GM21381 (cell line): ENCODE measurements around the gene GJB4.
"Not testable (repeated sequence)": the region's sequence is repeated elsewhere in the genome, so short reads cannot be mapped to it uniquely, and the experiment has no call there.

Source experiments
- ATAC-seq: cut with Tn5 transposase; IDR thresholded peaks from one replicate; pipeline ENCODE4 v1.9.1; 2021; ENCODE audit warnings: mild to moderate bottlenecking, moderate library complexity; ENCODE audit not compliant: unreplicated experiment

Gene GJB4

DNA sequence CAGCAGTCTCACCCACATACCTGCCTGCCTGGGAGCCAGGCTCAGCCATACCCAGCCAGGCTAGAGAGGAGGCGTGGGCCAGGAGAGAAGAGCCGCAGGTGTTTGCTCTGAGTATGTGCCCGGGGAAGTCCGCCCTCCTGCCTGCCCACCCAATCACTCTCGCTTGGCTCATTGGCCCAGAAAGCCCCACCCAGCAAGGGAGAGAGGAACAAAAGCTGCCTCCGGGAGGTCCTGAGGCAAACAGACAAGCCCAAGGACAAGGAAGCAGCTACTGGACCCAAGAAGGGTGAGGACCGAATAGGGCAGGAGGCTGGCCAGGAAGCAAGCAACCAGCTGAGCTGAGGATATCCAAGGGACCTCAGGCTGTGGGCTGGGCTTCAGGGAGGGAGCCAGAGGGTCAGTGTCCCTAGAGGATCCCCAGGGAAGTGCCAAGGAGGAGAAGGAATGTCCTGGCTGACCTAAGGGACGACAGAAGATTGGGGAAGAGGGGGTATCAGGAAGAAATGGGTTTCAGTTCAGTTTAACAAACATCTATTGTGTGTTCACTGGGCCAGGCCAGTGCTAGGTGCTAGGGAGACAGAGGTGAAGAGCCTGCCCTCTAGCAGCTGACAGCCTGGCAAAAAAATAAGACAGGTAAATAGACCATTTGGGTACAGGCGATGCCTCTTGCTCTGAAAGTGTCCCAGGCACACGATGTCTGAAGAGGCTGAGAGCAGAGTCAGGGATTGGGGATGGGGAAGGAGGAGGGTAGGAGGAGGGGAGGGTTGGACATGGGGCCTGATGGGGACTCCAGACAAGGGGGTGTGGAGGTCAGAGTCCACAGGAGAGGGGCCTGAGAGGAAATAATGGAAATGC, at the start of gene GJB4:
Gene GJB4 (plus strand): TSS at position 238 of the 855 bp plus-strand sequence. CDS start 1,515 bp downstream, outside the sequence.
- no peak for ATAC-seq

DNA sequence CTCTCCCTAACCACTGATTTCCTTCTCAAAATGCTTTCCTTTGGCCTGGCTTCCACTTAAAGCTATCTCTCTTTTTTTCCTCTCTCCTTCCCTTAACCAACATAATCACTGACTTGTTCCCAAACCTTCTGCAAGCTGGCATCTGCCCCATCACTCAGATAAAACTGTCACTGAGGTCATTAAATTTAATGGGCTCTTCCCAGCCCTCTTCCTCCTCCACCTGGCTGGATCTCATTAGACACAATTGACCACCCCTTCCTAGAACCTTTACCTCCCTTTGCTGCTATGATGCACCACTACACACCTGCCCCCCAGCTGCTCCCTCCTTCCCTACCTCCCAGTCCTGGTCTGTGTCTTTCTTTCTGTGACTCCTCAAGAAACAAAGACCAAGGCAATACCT, 48.7 kb upstream of the GJB4 start:
- ATAC-seq = no peak

DNA sequence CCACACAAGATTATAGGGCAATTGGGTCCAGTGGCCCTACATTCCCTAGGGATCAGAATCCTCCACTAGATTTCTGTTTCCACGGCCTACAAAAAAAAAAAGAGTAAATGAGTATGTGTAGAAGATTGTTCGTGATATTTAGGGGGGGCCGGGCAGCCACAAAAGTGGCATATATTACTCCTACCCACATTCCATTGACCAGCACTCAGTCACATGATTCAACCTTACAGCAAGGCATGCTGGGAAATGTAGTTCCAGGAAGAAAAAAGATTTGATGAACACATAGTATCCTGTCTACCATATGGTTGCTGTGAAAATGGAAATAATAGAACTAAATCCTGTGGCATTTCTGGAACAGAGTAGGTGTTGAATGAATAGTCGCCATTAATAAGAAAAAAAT, 48.1 kb upstream of the GJB4 start:
- no peak for ATAC-seq

DNA sequence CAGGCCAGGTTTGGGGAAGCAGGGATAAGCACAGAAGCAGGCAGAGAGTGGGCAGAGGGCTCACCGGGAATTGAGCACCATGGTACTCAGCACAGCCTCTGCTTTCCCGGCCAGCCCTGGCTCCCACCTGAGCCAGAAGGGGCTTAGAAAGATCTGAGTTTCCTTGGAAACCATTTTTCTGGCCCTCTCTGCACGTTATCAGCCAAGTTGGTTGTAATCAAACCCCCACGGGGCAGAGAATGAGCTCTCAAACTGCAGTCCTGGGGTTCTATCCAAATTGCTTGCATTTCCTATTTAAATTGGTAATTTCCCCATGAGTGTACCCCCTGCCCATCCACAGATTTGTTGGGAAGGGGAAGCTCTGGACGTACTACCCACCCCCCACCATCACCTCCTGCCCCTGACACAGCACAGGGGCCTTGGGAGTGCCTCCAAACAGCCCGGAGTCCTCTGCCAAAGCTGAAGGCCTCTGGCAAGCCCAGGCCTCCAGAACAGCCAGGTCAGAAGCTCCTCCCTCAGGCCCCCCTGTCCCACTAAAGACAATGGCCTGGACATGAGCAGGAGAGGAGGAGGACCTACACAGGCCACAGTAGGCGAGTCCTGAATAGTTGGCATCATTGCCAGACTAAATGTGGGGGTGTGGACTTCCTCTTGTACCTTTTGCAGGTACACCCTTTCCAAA, 47.4 kb upstream of the GJB4 start:
- no peak for ATAC-seq

DNA sequence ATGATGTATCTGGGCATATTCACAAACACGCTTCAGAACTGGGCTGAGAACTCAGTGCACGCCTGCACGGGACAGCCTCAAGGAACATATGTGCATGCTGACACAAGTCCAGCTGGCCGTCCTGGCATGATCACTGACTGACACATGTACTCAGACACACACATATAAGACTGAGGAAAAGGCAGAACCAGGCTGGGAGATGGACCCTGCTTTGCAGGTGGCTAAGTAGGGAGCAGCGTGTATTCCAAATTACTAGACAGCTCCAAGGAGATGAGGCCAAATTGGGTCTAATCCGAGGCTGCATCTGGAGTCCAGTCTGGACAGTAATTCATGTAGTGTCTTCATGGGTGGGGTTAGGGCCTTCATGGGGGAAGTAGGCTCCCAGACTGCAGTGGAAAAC, 46.1 kb upstream of the GJB4 start:
- ATAC-seq = no peak

DNA sequence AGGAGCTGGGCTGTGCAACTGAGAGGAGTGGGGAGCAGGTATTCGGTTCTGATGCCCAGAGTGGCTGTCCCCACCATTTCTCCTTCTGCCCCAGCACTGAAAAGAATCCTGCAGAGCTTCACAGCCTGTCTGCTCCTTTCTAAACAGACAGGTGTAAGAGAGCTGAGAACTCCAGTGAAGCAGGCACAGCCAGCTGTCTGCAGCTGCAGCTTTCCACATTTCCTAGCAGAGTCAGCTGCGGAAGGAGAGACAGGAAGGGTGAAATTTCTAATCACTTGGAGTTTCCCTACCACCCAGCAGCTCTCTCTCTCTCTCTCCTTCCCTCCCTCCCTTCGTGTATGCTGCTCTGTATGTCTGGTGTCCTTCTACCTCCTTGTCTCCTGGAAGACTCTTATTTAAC, 45.2 kb upstream of the GJB4 start:
- no peak for ATAC-seq

DNA sequence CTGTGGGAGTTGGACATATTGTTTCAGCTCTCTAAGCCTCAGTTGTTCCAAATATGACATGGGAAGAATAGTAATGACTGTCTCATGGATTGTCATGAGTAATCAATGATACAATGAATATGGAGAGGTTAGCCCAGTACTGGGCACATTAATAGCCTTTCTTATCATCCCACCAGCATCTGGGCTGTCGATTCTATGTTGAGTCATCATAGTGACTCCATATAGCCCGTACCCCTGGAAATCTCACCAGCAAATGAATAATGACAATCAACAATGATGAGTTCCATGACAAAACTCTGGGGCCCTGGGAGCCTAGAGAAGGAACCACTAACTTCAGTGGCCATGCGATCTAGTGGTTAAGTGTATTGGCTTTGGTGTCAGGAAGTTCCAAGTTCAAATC, 44.4 kb upstream of the GJB4 start:
- ATAC-seq = no peak

DNA sequence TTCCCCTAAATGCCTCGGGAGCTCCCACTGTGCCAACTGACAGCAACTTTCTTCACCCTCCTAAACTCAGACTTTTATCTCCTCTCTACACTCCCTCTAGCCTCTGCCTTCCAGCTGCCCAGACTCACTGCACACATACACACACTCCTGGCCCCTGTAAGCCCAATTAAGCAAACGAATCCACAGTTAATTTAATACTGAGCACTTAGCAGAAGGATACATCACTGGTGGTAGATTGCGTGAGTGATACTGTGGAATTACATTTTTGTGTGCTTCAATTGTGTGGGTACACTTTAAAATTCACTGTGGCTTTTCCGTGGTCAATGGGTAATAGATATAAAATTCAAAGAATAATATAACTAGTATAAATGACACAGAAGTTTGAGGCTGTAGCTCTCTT, 38.3 kb upstream of the GJB4 start:
- no peak for ATAC-seq

DNA sequence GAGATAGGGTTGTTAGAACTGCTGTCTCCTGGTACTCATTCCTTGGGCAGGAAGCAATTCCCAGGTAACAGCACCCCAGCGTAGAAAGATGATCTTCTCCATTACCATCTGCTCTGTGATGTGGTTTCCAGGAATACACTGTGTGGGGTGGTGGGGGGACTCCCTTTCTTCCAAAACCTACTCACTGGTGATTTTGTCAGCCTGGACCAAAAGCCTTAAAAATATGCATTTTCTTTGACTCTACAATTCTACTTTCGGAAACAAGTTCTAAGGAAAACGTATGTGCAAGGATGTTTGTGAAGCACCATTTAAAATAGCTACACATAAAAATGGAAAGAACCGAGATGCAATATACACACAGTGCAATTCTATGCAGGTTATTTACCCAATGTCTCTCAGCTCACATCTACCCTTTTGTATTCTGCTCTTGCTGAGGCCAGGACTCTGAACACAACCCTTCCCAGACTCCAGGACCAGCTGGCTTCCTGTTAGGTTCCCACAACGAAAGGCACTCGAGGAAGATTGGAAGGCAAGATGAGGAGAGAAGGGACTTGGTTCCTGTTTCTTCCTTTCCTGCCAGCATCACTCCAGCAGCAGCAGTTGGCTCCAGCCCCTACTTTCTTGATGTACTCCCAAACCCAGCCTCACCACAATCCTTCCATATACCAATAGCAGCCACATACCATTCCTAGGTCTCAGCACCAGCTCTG, 37.7 kb upstream of the GJB4 start:
- ATAC-seq = no peak

DNA sequence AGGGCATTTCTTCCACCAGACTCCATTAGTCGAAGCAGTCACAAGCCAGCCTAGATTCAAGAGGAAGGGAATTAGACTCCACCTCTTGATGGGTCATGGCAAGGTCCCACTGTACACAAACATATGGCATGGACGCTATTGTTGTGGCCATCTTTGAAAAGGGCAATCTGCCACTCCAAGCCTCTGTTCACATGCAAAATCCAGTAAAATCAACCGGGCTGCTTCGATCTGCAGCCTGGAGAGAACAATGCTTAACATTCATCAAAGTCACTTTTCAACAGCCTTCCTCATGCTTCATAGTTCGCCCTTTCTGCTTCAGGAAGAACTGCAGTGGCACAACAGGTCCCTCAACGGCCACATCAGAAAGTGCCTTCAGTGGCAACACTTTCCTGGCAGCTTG, 32.7 kb upstream of the GJB4 start:
- no peak for ATAC-seq

DNA sequence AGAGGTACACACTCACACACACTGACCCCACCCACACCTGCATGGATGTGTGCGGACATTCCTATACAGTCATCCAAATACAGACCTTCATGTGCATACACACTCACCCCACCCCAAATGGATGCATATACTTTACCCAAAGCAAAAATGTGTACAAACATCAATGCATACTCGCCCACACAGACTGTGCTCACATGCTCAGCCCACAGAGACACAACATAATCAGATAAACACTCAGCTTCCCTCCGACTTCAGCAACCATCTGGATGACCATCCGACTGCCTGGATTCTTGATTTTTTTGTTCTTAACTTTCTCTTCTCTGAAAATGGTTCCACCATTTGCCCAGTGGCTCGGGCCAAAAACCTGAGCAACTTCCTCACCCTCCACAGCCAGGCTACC, 29.1 kb upstream of the GJB4 start:
- ATAC-seq = no peak

DNA sequence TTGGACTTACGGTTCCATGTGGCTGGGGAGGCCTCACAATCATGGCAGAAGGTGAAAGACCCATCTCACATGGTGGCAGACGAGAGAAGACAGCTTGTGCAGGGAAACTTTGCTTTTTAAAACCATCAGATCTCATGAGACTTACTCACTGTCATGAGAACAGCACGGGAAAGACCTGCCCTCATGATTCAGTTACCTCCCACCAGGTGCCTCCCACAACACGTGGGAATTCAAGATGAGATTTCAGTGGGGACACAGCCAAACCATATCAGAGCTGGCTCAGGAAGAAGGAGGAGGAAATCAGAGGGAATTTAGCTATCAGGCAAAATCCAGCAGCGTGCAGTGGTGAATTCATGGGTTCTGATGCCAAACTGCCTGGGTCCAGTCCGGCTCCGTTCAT, 26.7 kb upstream of the GJB4 start:
- ATAC-seq = not testable (repeated sequence)

DNA sequence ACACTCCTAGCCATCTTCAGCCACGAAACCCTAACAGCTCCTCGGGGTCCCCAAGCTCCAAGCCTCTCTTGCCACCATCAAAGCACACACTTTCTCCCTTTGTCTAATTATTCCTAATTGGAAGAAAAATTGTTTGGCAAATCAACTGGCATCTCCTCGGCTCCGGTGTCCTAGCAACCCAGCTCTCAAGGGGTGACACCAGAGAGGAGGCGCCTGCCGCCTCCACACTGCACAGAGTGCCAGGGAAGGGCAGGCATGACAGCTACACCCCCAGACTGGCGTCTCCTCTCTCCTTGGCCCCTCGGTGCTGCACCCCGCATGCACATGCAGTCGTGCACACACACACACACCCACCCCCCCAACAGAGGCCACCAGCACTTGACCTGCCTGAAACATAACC, 22.8 kb upstream of the GJB4 start:
- ATAC-seq = no peak

DNA sequence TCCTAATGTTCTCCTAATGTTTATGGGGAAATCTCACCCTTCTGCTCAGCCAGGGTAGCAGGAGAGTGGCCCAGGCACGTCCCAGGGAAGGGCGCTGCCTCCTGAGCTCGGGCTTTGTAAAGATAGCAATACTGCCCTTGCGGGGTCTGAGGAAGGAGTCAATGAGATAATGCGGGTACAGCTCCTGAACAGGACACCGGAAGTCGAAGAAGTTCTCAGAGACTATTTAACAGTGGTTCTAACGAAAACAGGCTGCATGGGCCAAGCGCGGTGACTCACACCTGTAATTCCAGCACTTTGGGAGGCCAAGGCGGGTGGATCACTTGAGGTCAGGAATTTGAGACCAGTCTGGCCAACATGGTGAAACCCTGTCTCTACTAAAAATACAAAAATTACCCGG, 22.3 kb upstream of the GJB4 start:
- not testable (repeated sequence) for ATAC-seq

DNA sequence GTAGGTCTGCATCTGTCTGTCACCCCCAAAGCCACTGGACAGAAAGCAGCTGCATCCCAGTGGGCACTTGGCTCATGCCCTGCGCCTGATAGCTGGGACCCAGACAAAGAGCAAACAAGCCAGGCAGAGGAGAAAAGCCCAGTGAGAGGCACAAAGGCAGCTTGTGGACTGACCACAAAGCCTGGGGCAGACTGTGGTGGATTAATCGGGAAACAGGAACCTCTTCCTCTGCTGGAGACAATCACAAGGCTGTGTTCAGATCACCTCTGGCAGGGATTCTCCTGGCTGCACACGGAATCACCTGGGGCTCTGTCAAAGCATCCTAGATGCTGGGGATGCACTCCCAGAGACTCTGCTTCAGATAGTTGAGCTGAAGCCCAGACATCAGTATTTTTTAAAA, 19.9 kb upstream of the GJB4 start:
- no peak for ATAC-seq

DNA sequence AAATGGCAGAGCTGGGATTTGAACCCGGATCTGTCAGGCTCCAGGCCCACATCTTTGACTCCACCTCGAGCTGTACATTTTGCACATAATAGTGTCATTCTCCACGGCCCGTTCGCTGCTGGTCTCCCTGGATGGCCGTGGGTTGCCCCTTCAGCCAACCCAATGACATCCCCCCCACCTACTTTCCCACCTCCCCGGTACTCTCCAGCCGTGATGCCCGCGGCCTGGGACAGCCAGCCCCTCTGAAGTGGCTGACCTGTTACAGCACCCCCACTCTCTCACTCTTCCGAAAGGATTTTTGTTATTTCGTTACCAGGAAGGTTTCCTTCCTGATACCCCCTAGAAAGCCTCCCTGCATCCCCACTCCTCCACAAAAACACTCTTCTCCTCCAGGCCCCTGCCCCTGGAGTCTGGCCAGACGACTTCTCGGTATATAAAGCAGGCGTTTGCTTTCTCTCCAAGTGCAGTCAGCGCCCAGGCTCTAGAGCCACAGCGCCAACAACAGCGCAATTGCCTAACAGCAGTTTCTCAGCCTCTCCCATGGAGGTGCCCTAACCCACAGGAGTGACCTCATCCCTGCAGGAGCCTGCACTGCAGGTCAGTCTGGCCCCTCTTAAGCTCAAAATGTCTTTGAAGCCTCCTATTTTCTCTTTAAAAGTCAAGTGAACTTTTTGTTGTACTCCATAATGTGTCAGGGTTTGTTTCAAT, 19.2 kb upstream of the GJB4 start:
- no peak for ATAC-seq

DNA sequence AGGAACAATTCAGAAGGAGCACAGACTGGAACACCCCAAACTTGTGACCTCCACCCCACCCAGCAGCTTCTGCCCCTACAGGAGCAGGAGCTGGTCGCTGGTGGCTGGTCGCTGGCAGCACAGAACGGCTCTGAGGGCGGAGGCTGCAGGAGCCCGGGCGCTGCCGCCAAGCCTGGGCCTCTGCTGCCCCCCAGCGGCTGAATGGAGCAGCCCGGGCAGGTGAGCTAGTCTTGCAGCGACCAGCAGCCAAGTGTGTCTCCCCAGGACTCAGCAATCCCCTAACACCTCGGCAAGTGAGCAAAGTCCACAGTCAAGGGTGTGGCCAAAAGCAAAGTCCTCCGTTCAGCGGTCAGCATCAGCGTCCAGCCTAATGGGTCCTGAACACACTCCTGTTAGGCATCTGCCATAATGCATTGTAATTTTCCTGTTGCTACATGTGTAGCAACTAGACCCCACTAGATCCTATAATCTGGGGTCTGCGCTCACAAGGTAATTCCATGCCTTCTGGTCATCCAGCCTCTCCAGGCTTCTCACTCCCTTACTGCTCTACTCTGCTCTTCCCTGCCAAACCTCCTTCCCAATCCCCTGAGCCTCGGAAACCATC, 16.8 kb upstream of the GJB4 start:
- peak; percentile 80 for ATAC-seq

DNA sequence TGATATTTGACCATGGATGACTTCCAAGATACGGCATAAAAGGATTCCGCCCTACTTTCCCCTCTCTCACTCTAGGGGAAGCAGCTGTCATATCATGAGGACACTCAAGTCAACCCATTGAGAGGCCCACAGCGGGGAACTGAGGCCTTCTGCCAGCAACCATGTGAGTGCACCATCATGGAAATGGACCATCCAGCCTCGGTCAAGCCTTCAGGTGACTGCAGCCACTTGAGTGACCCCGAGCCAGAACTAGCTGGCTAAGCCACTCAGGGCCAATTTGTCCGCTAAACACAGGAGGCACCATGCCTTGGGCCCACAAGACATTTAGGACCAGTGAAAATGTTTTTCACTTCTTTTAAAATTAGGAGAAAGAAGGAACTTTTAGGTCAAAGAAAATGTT, 15.8 kb upstream of the GJB4 start:
- no peak for ATAC-seq

DNA sequence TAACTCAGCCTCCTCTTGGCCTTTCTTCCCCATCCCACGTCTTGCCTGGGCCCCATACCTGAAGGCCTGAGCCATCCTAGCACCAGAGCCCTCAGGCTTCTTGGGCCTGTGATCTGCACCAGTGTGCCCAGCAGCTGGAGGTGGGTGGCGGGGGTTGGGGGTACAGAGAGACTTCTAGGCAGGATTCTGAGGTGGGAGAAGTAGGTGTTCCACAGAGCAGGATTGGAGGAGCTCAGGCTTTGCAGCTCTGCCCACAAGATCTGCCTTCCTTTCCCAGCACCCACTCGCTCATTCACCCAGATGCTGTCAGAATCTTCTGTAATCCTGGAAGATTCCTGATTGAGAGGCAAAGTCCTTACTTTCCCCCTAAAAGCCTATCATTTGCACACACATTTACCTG, 14.7 kb upstream of the GJB4 start:
- no peak for ATAC-seq

DNA sequence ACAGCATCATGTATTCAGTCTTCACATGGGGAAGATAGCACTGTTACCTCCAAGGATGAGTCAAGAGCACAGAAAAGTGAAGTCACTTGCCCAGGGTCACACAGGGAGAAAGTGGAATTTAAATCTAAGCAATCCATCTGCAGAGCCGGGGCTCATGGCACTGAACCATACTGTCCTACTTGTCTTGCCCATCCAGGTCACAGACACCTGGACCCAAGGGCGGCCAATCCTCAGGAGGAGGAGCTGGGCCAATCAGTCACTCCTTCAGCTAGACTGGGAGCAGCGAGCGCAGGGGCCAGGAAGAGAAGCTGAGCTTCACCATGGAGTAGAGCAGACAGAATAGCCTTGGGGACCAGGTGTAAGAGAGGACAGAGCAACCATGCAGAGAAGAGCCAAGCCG, 13.9 kb upstream of the GJB4 start:
- no peak for ATAC-seq

DNA sequence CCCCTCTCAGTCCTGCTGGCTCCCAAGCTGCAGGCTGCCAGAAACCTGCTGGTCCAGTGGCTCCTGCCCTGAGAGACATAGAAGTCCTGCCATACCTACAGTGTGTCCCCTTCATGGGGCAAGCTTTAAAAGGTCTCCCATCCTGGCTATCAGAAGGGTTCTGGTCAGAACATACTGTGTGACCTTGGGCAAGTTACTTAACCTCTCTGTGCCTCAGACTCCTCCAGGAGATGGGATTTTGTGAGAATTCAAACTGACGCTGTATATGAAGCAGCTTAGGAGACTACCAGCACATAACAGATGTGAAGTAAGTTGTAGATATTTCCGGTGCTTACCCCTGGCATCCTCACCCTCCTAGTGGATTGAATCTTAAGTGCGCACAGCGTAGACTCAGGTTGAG, 13.4 kb upstream of the GJB4 start:
- no peak for ATAC-seq
